GM21423 (cell line): ENCODE results near the gene SLC4A5.

ENCODE experiments used
- ATAC-seq: cut with Tn5 transposase; IDR thresholded peaks from one replicate; pipeline ENCODE4 v1.9.1; 2021; ENCODE audit warnings: mild to moderate bottlenecking, moderate library complexity; ENCODE audit not compliant: unreplicated experiment

SLC4A5 gene

DNA sequence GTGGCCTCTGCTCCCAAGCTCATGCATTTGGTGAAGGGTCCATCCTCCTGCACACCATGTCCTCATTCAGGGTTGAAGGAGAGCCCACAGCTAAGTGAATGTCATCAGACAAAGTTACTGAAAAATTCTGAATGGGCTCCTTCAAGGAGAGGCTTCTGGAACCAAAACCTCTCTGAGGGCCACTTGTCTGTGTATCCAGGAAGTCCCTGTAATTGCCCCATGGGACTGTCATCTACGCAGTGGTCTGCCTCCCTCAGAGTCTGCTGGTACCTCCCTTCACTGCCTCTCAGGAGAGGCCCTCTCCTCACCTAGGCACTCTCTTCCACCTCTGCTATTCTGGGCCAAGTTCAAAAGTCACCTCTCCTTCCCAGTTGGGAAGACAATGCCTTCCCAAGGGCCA lies 68.0 kb downstream of the SLC4A5 start:
- ATAC-seq: no peak

DNA sequence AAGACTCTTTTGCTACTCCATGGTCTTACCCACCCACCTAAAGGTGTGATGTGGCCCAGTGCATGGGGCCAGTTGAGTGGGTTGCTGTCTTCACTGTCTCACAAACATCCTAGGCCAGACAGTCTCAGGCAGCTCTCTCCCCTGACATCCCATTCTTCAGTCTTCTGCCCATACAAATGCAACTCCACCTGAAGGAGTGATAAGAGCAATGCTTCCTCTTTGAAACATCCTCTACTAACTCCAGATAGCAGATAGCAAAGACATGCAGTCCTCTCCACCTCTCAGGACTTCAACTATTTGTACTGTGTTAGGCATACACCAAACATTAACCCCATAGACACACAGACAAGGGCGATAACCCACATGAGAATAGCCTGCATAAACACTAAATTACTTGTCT lies 73.5 kb downstream of the SLC4A5 start:
- no peak for ATAC-seq

DNA sequence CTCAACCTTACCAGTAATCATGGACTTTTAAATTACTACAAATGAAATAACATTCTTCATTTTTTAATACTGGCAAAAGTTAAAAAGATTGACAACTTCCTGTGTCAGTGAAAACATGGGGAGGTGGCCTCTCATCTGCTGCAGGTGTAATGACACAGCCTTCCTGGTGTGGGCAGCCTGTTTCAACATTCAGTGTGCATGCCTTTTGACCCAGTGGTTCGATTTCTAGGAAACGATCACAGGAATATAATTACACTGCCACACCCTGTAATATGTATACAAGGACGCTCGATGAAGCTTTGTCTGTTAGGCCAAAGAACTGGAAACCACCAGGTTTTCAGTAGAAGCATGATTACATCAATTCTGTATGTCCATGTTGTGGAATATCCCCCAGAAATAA lies 76.1 kb downstream of the SLC4A5 start:
- ATAC-seq: no peak

DNA sequence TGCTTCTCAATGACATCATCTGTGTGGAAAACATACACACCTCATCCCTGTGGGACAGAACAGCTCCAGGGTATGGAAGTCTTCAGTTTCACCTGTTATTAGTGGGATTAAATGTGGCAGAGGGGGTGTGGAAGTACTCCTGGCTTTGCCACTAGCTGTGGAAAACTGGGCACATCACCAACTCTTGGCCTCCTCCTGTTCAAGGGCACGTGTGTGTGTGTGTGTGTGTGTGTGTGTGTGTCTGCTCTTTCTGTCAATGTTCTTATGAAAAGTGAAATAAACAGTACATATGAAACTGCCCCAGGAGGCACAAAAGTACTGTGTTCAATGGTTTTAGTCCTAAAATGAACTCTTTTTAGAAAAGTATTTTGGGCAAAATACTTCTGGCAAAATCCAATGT lies 78.9 kb downstream of the SLC4A5 start:
- ATAC-seq: no peak

DNA sequence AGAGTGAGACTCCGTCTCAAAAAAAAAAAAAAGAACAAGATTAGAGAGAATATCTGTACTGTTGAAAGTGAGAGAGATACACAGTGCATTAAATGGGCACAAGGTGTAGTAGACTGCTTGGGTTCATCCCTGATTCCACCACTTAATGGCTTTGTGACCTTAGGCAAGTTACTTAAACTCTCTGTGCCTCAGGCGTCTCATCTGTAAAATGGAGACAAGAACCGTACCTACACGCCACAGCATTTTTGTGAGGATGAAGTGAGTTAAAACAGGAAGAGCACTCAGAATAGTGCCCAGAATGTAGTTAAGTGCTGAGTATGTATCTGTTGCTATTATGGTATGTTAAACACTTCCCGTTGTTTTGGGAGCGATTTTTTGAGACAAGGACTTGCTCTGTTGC lies 80.5 kb downstream of the SLC4A5 start:
- no peak for ATAC-seq

DNA sequence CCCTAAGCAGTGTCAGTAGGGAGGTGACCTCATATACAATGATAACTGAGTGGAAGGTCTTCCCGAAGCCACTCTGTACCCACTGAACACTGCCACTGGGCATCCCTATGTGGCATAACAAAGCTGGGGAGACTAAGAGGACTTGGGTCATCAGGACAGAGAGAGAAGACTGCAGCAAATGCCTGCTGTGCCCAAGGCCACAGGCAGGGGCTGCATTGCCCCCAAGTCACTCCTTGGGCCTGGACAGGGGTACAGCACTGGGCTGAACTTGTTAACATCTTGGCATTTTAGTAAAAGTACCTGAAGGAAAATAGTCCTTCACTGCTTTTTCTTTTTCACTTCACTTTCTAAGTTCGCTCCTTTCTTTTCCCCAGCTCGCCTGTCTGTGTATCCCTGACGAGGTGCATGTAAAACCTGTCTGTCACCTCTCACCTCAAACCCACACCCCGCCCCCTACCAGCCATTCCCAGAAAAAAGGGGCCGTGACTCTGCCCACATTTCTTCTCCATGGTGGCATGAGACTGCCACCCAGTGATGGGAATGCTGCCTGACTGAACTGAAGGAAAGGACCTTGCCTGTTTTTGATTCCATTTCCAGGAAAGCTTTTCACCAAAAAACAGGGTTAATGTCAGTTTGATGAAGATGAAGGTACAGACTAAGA lies 81.9 kb downstream of the SLC4A5 start:
- ATAC-seq: no peak

DNA sequence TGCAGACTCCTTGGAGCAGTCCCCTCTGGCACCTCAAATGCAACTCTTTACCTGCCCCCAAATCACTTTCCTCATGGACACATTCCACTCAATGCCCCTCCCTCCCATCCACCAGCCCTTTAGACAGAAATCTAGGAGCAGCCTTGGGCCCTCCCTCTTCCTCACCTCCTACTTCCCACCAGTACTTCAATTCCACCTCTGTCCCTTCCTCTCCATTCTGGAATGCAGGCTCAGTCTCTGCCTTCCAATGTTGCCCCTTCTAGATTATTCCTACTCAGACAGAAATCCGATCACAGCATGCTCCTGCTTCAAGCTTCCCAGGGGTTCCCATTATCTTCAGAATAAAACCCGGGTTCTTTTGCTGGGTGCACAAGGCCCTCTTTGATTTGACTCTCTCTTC lies 82.7 kb downstream of the SLC4A5 start:
- ATAC-seq: no peak

DNA sequence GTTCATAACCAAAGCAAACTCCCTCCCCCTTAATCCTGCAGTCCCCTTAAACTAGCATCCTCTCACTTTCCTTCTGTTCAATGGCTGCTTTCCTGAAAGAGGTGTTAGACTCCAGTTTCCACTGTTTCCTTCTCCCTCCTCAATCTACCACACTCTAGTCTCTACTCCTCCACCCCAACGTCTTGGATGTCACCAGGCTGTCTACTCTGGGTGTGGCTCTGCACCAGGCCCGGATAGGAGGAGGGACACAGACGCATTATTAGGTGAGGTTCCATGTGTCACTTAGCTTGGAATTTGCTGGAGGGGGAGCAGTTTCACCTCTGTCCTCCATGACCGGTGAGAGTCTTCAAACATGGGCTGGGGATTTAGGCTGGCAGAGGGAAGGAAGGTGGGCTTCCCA lies 83.5 kb downstream of the SLC4A5 start:
- ATAC-seq: no peak

DNA sequence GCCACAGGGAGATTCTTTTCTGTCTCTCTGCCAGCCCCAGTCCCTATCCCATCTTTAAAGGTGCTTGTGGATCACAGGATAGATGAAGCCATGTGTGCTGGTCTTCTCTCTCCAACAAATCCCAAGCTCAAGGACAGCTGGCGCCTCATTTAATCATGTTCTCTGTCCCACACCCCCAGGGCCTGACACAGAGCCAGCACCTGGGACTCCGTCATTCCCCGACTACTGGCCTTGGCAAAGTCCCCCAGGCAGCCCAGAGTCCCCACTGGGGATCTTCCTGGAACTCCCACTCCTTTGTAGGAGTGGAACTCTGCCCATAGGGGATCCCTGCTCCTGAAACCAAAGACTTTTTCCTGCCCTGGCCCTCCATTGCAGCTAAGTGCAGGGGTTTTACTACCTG lies 84.0 kb downstream of the SLC4A5 start:
- ATAC-seq: no peak

DNA sequence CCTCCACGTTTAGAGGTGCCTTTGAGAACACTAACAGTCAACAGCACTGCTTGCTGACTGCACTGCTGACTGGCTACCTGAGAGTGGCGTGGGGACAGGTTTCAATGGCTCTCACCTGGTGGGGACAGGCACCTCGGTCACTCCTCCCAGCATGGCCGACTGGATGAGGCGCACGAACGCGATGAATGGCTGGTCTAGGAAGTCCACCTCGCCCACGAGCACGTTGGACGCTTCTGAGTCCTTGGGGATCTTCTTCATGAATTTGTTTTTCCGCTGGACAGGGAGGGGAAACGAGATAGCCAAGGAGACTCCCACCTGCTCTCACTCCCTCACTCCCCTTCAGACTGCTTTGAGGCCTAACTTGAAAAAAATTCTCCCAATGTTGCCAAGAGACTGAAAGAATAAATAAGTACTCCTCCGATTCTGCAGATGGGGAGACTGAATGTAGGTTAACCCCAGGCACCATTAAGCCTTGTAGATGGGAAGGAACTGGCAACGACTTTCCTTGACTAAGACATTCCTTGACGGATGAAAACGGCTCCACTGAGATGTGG lies 87.5 kb downstream of the SLC4A5 start:
- no peak for ATAC-seq

DNA sequence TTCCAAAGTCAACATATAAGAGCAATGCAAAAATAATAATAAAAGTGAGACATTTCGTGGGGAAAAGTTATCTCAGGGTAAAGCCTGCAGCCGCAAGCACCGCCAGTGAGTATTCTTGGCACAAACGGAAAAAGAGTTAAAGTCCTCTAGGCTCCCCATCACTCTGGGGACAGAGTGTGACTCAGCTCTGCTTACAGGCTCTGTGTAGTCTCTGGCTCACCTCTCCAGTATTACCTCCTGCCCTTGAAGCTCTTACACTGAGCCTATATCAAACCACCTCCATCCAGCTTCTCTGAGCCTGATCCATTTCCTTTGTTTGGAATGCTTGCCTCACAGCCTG lies 89.3 kb downstream of the SLC4A5 start:
- no peak for ATAC-seq

DNA sequence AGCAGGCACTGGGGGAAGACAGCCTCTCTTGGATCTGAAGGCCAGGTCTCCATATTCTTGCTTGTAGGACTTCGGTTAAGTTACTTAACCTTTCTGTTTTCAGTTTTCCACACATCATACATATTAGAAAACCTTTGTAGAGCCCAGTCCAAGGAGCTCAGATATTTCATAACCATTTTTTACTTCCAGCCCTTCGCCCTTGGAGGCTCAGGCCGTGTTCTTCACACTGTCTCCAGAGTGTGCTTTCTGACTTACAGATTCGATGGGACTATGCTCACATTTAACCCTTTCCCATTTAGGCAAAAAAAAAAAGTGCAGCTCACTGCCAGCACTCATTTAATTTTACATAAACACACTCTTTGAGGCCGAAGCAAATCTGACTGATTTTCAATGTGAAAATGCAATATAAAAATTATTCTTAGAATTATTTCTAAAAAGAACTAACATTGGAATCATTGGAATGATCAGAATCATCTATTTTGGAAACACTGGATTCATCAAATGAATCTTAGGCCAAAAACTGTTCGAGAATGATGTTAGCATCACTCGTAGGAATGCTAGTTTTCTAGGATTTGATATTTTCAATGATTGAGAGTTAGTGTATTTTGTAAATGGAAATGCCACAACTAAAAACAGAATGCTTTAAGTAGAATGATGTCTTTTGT lies 89.8 kb downstream of the SLC4A5 start:
- no peak for ATAC-seq

DNA sequence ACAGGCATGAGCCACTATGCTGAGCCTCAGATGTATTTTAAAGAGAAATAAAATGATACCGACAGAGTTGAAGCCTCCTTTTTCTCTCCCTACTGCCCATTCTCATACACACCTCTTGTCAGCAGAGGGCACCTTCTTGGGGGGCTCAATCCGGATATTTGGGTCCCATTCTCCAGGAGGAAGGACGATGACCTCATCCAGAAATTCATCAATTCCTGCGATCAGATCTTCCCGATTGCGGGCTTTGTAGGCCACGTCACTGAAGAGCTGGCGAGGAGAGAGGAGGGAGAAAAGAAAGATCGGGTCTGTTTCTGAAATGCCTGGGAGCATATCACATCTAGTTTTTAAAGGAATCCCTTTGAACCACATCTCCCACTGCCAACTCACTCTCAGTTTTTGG lies 90.4 kb downstream of the SLC4A5 start:
- no peak for ATAC-seq

DNA sequence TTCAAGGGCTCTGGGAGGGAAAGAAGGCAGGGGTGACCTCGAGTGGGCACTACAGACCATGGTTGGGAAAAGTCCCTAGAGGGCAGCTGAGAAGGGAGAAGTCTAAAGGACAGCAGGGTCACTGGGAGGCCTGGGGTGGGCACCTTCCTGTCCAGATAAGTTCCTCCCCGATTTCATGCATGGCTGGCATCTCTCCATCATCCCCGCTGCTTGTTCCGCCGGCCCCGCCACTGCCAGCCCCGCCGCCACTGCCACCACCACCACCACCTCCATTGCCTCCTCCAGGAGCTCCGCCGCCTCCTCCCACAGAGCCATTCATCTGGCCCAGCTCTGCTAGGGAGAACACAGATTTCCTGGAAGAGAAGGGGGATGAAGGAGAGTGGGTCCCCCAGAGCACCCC lies 91.2 kb downstream of the SLC4A5 start:
- ATAC-seq: no peak

DNA sequence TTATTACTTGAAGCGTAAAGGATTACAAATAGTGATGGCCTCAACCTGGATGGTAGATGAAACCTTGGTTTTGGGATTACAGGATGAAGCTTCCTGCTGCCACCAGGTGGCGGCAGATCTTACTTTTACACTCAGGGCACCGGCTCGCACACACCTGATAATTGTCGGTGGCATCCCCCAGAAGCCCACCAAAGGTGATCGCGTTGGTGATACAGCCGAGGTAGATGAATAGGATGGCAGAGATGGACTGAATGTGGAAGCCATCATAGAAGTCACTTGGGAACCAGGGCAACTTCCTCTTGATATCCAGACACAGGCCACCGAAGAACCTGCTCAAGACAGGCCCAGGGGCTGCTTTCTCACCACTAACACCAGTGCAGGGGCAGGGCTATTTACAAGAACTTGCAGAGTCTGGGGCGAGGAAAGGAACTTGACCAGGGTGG lies 93.0 kb downstream of the SLC4A5 start:
- no peak for ATAC-seq

DNA sequence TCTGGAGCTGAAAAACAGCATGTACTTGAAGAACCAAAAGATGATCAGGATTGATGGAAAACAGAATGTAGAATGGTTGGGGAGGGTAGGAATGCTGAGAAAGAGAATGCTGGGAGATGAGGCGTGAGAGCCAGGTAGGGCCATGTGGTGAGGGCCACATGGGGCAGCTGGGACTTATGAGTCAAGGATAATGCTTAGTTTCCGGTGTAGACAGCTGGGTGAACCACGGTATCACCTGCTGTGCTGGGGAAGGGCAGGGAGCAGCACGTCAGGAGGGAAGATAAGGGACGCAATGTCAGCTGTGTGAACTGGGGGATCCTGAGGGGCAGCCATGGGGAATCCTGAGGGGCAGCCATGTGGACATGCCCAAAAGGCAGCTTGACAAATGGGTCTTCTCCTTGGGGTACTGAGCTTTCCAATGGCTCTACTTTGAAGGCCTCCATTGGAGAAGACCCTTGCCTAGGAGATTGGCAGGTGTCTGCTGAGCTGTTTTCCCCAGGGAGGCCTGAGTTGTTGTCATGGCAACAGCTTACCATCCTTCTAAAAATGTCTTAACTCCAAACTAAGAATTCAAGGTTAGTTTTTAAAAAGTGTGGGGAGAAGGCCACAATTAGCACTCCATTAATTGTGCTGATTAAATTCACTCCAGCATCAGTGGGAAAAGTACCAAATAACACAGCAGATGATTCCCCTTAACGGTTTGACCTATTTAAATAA lies 93.7 kb downstream of the SLC4A5 start:
- ATAC-seq: no peak

DNA sequence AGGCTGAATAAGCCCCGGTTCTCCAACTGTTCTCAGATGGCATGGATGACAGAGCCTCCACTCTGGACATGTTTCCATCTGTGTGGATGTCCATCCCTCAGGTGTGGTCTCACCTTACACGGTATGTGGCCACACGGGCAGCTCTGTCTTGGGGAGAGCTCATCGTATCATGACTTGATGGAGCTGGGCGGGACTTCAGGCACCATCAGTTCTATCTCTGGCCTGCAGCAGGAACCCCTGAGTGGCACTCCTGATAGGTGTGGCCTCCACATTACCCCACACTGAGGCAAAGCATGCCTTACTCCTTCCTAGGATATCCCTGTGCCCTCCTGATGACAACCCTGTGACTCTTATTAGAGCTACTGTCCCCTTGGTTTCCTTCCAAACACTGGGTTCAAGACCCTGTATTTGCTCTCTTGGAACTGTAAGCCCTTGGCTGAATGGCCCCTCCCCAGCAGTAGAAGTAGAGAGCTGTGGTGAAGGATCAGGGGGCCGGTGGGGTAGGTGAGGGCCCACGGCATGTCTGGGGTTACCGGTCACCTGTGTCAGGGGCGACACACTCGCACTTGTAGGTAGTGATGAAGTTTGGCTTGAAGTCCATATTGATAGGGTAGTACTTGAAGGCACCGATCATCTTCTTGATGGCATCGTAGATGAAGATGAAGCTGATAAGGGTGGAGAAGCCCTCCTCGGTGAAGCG lies 96.6 kb downstream of the SLC4A5 start:
- ATAC-seq: no peak

DNA sequence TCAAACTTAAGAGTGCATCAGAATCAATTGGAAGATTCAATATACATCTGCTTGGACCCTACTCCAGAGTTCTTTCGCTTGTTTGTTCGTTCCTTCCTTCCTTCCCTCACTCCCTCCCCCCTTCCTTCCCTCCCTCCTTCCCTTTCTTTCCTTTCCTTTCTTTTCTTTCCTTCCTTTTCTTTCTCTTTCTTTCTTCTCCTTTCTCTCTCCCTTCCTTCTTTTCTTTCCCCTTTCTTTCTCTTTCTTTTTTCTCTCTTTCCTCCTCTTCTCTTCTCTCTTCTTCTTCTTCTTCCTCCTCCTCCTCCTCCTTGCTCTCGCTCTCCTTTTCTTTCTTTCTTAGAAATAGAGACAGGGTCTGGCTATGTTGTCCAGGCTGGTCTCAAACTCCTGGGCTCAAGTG lies 98.9 kb downstream of the SLC4A5 start:
- no peak for ATAC-seq

DNA sequence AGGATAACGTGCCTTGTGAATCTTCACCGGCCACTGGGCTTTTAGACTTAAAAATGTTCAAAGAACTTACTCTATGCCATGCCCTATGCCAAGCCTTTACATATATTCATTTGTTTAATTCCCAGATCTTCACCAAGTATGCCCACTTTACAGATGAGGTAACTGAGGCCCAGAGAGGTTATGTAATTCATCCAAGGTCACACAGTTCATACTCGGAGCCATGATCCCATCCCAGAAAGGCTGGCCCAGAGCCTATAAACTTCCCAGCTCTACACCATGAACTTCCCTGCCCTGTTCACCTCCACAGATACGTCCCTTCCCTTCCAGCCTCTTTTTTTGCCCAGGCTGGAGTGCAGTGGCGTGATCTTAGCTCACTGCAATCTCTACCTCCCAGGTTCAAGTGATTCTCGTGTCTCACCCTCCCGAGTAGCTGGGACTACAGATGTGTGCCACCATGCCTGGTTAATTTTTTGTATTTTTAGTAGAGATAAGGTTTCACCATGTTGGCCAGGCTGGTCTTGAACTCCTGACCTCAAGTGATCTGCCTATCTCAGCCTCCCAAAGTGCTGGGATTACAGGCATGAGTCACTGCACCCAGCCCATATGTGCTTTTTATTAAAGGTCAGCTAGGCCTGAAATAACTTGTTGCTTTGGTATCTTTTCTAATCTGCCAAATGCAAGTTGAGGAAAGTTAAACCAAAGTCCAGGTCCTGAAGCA lies 100.7 kb downstream of the SLC4A5 start:
- no peak for ATAC-seq

DNA sequence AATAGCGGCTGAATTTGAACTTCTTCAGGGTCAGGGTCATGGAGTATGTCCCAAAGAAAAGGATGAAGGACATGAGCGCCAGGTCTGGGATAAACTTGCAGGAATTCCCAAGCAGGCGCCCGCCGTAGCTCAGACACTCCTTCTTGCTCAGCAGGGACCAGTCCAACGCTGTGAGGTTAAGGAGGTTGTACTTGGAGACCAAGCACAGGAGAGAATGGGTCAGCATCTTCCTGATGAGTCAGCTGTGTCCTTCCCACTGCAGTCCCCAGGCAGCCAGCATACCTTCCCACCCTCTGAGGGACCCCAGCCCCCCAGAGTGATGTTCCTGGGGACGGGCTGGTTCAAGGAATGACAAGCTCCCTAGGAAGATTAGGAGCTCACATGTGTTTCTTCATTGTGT lies 103.9 kb downstream of the SLC4A5 start:
- no peak for ATAC-seq

DNA sequence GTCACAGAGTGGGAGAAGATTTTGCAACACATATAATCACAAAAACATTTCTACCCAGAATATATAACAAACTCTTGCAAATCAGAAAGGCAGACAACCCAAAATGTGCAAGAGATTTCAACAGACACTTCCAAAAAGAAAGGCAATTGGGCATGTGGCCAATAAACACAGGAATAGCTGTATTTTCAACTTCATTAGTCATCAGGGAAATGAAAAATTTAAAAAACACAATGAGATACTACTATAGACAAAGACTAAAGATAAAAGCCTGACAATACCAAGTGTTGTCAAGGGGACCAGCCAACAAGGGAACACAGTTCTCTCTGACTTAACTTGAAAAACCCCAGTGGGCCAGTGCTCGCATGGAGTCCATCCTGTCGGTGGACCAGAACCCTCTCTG lies 104.3 kb downstream of the SLC4A5 start:
- ATAC-seq: no peak
